Measurements from ENCODE around the gene OR2G2. TPM values are rescaled to one million over a fixed set of nuclear protein-coding genes. Genes with fewer than 3 reads are reported as not detected.

Gene OR2G2
- total RNA-seq, 2 experiments from 2014 or later, result not detected

DNA sequence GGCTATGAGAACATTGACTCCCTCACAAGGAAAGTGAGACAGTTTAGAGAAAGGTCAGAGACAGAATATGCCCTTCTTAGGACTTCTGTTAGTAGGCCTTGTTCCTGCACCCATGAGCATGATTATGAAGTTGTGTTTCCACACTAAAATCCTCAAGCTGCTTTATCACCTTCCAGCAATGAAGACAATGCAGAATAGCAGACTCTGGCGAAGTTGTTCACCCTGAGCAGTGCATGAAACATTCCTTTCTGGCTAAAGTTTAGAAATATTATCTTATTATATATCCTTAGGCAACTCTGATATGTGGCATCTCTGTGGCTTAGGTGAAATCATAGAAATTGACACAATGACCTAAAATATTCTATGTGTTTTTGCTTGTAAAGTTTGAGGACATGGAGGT is 13.9 kb upstream of the OR2G2 start:
- ChIA-PET CTCF (interaction anchor here (0.9 kb wide), 1 partner anchor 76 kb away, joined by 3 read pairs; no protein-coding TSS in a partner anchor), POLR2A (no interaction called here)
- Mint-ChIP-seq H3K27me3 (peaks cover 4% of the 10 kb centered on the region), H3K4me1 (no peaks in the 10 kb centered on the region), H3K27ac (no peak overlapping the region), H3K9me3 (ENCODE audit: low read depth) (peaks cover 10% of the 10 kb centered on the region), H3K4me3 (no peak overlapping the region), H3K36me3 (ENCODE audit: low read depth) (no peaks in the 10 kb centered on the region)
- ATAC-seq, result no peak
- intact Hi-C loops (cut with DNase I, micrococcal nuclease), result no loop called here
- no peak for DNase-seq

DNA sequence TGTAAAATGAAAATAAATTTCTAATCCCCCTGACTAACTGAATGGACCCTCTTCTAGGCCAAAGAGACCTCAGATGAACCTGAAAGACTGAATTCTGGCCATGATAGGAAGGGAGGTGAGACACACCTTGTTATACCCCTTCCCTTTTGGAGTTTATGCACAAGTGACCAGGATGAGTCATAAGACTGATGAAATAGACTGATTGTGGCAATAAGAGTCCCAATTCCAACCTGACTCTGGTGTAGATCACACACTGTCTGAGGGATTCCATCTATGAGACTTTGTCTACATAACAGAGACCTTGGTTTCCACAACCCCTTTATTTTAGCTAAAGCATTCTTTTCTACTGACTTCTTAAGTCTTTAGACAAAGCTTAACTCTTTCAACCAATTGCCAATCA is 13.5 kb upstream of the OR2G2 start:
- no peaks in the 10 kb centered on the region for H3K36me3 Mint-ChIP-seq (ENCODE audit: low read depth)
- POLR2A ChIA-PET, result interaction anchor here (0.7 kb wide), 1 partner anchor 24 kb away, joined by 7 read pairs; no protein-coding TSS in a partner anchor
- H3K4me1 Mint-ChIP-seq, result no peaks in the 10 kb centered on the region
- DNase-seq (no peak), ATAC-seq (no peak)
- intact Hi-C loops (cut with DNase I, micrococcal nuclease), result no loop called here
- no peak overlapping the region for H3K27ac Mint-ChIP-seq
- H3K9me3 Mint-ChIP-seq (ENCODE audit: low read depth), result peaks cover 10% of the 10 kb centered on the region
- no peak overlapping the region for H3K4me3 Mint-ChIP-seq
- peaks cover 4% of the 10 kb centered on the region for H3K27me3 Mint-ChIP-seq
- CTCF ChIA-PET, result interaction anchor here (0.9 kb wide), 1 partner anchor 76 kb away, joined by 3 read pairs; no protein-coding TSS in a partner anchor

DNA sequence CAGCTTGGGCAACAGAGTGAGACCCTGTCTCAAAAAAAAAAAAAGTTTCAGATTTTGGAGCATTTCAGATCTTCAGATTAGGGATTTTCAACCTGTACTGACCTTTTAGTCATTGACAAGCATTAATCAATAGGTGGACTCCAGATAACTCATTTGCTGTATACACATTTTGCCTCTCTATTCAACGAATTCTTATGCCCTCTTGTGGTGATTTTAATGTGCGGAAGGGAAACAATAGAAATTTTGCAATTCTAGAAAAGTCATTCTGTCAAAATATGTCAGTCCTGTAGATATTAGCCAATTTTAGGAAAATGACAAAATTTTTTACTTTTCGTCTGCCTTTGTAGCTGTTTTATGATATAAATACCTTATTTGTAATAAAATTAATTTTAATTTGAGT is 11.6 kb upstream of the OR2G2 start:
- H3K9me3 Mint-ChIP-seq (ENCODE audit: low read depth), result peaks cover 2% of the 10 kb centered on the region
- H3K27ac Mint-ChIP-seq, result no peak overlapping the region
- no peaks in the 10 kb centered on the region for H3K36me3 Mint-ChIP-seq (ENCODE audit: low read depth)
- ChIA-PET POLR2A (no interaction called here), CTCF (interaction anchor here (0.6 kb wide), 1 partner anchor 97 kb away, joined by 3 read pairs; no protein-coding TSS in a partner anchor)
- peaks cover 2% of the 10 kb centered on the region for H3K27me3 Mint-ChIP-seq
- intact Hi-C loops (cut with DNase I, micrococcal nuclease), result loop anchor here (1.0 to 2.0 kb wide), 3 partner anchors 186 to 204 kb away; no protein-coding TSS in a partner anchor
- no peak for DNase-seq
- ATAC-seq, result peak; percentile 39
- no peaks in the 10 kb centered on the region for H3K4me1 Mint-ChIP-seq
- H3K4me3 Mint-ChIP-seq, result no peak overlapping the region

DNA sequence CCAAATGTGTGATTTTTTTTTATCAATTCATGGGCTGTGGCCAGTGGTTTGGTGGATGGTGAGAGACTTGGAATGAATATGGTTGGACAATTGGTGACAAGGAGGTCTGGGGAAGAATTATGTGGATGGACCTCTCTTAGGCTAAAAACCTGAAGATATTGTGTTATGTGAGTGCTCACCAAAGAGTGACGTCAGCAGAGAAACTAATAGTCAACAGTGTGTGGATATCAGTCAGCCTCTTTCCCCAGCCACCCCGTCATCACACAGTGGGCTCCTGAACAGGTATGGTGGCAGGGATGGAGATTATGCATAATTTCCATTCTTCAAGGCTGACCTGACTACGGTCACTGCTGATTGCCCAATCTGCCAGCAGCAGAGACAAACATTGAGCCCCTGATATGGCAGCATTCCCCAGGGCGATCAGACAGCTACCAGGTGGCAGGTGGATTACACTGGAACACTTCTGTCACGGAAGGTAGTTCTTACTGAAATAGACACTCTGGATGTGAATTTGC is 9.2 kb upstream of the OR2G2 start:
- POLR2A ChIA-PET, result no interaction called here
- no peak overlapping the region for H3K4me3 Mint-ChIP-seq
- ATAC-seq (no peak), DNase-seq (no peak)
- no peak overlapping the region for H3K27ac Mint-ChIP-seq
- CTCF ChIA-PET, result interaction anchor here (1.2 kb wide), 1 partner anchor 12 kb away, joined by 3 read pairs; no protein-coding TSS in a partner anchor
- intact Hi-C loops (cut with DNase I, micrococcal nuclease), result no loop called here
- no peaks in the 10 kb centered on the region for H3K9me3 Mint-ChIP-seq (ENCODE audit: low read depth)
- no peaks in the 10 kb centered on the region for H3K4me1 Mint-ChIP-seq
- peaks cover 2% of the 10 kb centered on the region for H3K27me3 Mint-ChIP-seq
- H3K36me3 Mint-ChIP-seq (ENCODE audit: low read depth), result no peaks in the 10 kb centered on the region

DNA sequence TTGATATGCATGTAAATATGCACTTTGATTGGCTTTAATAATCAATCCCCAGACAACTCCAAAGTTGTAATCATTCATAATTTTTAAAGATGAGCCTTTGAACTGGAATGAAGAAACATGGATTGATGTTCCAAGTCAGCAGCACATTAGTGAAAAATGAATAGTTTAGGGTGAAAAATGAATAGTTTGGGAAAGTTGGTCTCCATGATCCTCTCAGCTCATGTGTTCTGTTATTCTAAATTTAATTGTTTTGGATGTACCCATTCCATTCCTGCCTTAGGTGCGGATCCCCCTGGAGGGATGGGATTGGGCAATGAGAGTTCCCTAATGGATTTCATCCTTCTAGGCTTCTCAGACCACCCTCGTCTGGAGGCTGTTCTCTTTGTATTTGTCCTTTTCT is 17.1 kb downstream of the OR2G2 start, which contains the start of gene OR2G3:
TSS of gene OR2G3 (plus strand) at position 301 of the 400 bp plus-strand sequence. CDS start at position 301, 0 bp downstream.
- intact Hi-C loops (cut with DNase I, micrococcal nuclease), result no loop called here
- POLR2A ChIA-PET, result no interaction called here
- Mint-ChIP-seq H3K9me3 (ENCODE audit: low read depth) (no peaks in the 10 kb centered on the region), H3K27ac (no peak within 1 kb of the TSS), H3K27me3 (peaks cover 11% of the 10 kb centered on the region), H3K4me3 (no peak within 1 kb of the TSS), H3K4me1 (no peaks in the 10 kb centered on the region), H3K36me3 (ENCODE audit: low read depth) (no peaks in the 10 kb centered on the region)
- CTCF ChIA-PET, result no interaction called here
- DNase-seq (no peak), ATAC-seq (no peak)

DNA sequence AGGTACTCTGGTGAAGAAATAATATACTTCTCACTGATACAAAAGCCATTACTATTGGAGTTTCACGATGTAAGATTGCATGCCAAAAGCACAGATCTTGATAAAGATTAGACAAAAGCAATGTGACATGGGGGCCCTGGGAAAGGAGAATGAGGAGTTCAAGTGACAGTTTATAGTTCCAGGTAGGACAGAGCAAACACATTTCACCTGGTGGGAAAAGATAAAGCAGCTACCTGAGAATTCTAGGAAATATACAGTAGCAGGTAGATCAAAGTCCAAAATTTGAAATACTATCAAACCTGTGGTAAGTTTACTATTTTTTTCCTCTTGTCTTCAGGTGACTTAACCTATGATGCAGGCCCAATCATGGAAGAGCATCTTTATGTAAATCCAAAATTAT is 25.2 kb downstream of the OR2G2 start:
- DNase-seq, result no peak
- no peak for ATAC-seq

DNA sequence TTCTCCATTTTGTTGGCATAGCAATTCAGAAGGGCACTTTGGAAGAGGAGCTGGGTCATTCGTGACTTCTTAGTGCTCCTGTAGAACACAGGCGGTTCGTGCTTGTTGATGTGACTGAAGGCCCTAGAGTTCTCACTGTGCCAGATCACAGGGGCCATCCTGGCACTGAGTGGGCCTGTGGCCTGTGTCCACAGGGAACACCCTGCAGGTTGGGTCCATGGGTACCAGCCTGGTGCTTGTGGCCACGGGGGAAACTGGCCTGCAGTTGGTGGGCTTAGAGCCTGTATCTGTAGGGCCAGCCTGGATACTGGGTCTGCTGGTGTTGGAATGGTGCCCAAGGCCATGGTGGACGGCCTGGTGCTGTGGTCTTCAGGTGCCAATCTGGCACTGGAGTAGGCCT is 26.5 kb downstream of the OR2G2 start:
- no peak overlapping the region for H3K4me3 Mint-ChIP-seq
- no peak overlapping the region for H3K27ac Mint-ChIP-seq
- ChIA-PET POLR2A (no interaction called here), CTCF (no interaction called here)
- H3K36me3 Mint-ChIP-seq (ENCODE audit: low read depth), result no peaks in the 10 kb centered on the region
- no peaks in the 10 kb centered on the region for H3K4me1 Mint-ChIP-seq
- DNase-seq (no peak), ATAC-seq (no peak)
- no peaks in the 10 kb centered on the region for H3K9me3 Mint-ChIP-seq (ENCODE audit: low read depth)
- intact Hi-C loops (cut with DNase I, micrococcal nuclease), result no loop called here
- H3K27me3 Mint-ChIP-seq, result peaks cover under 1% of the 10 kb centered on the region

More for the DNA sequence above, 25.2 kb downstream of the OR2G2 start:
- no peak overlapping the region for H3K27ac Mint-ChIP-seq
- ChIA-PET CTCF (no interaction called here), POLR2A (no interaction called here)
- H3K36me3 Mint-ChIP-seq (ENCODE audit: low read depth), result no peaks in the 10 kb centered on the region
- peaks cover 7% of the 10 kb centered on the region for H3K27me3 Mint-ChIP-seq
- no peak overlapping the region for H3K4me3 Mint-ChIP-seq
- H3K4me1 Mint-ChIP-seq, result no peaks in the 10 kb centered on the region
- no peaks in the 10 kb centered on the region for H3K9me3 Mint-ChIP-seq (ENCODE audit: low read depth)
- intact Hi-C loops (cut with DNase I, micrococcal nuclease), result no loop called here

DNA sequence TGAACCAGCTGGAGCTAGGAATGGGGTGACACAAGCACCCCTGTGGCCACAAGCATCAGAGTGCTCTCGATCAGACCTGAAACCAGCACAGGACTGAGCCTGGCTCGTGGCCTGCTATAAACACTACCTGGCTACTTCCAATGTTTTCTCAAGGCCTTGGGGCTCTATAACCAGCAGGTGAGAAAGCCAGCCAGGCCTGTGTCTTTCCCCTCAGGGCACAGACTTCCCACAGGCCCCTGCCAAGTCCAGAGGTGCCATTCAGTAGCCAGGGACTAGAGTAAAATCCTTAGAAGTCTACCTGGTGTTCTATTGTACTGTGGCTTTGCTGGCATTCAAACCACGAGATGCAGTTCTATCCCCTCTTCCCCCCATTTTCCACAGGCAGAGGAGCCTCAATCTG is 39.8 kb downstream of the OR2G2 start:
- ATAC-seq (no peak), DNase-seq (no peak)
- H3K4me3 Mint-ChIP-seq, result no peak overlapping the region
- ChIA-PET POLR2A (no interaction called here), CTCF (interaction anchor here (0.6 kb wide), 1 partner anchor 1191 kb away, joined by 4 read pairs; no protein-coding TSS in a partner anchor)
- H3K36me3 Mint-ChIP-seq (ENCODE audit: low read depth), result no peaks in the 10 kb centered on the region
- H3K27me3 Mint-ChIP-seq, result peaks cover 5% of the 10 kb centered on the region
- H3K9me3 Mint-ChIP-seq (ENCODE audit: low read depth), result no peaks in the 10 kb centered on the region
- H3K27ac Mint-ChIP-seq, result no peak overlapping the region
- no peaks in the 10 kb centered on the region for H3K4me1 Mint-ChIP-seq
- intact Hi-C loops (cut with DNase I, micrococcal nuclease), result no loop called here

DNA sequence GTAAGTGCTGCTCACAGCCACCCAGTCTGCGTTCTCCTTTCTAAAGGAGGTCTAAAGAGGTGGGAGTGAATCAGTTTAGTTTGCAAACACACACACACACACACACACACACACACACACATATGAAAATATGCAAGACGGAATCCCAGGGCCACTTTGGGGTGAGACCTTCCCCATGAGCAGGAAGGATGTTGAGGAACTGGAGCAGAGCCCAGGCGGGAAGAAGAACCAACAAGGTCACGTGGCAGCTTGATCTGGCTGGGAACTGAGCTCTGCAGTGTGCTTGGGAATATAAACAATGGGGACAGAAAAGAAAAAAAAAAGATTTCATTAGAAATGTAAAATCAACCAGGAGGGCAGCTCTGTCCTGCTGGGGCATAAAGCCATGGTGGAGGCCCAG is 49.9 kb downstream of the OR2G2 start:
- Mint-ChIP-seq H3K4me1 (no peaks in the 10 kb centered on the region), H3K27ac (no peak overlapping the region), H3K27me3 (peaks cover 34% of the 10 kb centered on the region), H3K4me3 (no peak overlapping the region), H3K36me3 (ENCODE audit: low read depth) (no peaks in the 10 kb centered on the region), H3K9me3 (ENCODE audit: low read depth) (peaks cover 2% of the 10 kb centered on the region)
- POLR2A ChIA-PET, result no interaction called here
- no peak for DNase-seq
- intact Hi-C loops (cut with DNase I, micrococcal nuclease), result no loop called here
- CTCF ChIA-PET, result no interaction called here
- no peak for ATAC-seq

DNA sequence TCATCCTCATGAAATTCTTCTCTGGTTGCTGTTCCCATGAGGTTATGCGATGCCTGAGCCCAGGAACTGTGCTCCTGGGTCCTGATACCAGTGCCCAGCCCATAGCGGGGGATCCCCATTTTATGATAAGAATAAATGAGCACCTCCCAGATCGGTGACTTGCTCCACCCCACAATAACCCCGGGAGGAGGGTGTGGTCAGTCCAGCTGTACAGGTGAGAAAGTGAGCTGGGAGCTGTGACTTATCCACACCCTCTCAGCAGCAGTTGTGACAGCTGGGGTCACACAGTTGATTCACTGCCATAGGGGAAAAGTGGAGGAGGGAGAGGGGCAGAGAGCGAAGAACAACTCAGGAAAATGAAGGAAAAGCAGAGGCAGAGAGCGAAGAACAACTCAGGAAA is 50.6 kb downstream of the OR2G2 start:
- Mint-ChIP-seq H3K27ac (no peak overlapping the region), H3K27me3 (peaks cover 32% of the 10 kb centered on the region), H3K4me3 (no peak overlapping the region), H3K36me3 (ENCODE audit: low read depth) (no peaks in the 10 kb centered on the region), H3K9me3 (ENCODE audit: low read depth) (peaks cover 2% of the 10 kb centered on the region), H3K4me1 (no peaks in the 10 kb centered on the region)
- POLR2A ChIA-PET, result no interaction called here
- DNase-seq, result no peak
- no peak for ATAC-seq
- intact Hi-C loops (cut with DNase I, micrococcal nuclease), result no loop called here
- CTCF ChIA-PET, result no interaction called here
